Spleen (tissue), 7 donors: ENCODE measurements around the gene PCDHGB1.

ENCODE experiments used
- CTCF ChIP-seq, 11 experiments: fragments of 200-600 bp in 7 of 11; fragments of 450-650 bp in 4 of 11; sonication (generic) in 4 of 11; IDR thresholded peaks in 8 of 11; conservative IDR thresholded peaks in 3 of 11; 1 replicate in 7 of 11; 2 replicates in 4 of 11; pipeline versions ENCODE4 v1.4.0 to v1.8.0; 2016 to 2021; ENCODE audit warnings: antibody characterized with exemption in 11 of 11, inconsistent platforms in 4 of 11, mild to moderate bottlenecking in 1 of 11
- POLR2A ChIP-seq, 3 donors: fragments of 450-650 bp; IDR thresholded peaks; one replicate each; pipeline ENCODE4 v1.5.1; 2017; ENCODE audit warnings: antibody characterized with exemption in 3 of 3, mild to moderate bottlenecking in 1 of 3
- donor health status: DM: no; HTN: no; CAD: no; lungs with moderate emphysema.
- donor health status: DM: no; HTN: no; CAD: no.
- donor health status: DM: no; HTN: no; CAD: no.

DNA sequence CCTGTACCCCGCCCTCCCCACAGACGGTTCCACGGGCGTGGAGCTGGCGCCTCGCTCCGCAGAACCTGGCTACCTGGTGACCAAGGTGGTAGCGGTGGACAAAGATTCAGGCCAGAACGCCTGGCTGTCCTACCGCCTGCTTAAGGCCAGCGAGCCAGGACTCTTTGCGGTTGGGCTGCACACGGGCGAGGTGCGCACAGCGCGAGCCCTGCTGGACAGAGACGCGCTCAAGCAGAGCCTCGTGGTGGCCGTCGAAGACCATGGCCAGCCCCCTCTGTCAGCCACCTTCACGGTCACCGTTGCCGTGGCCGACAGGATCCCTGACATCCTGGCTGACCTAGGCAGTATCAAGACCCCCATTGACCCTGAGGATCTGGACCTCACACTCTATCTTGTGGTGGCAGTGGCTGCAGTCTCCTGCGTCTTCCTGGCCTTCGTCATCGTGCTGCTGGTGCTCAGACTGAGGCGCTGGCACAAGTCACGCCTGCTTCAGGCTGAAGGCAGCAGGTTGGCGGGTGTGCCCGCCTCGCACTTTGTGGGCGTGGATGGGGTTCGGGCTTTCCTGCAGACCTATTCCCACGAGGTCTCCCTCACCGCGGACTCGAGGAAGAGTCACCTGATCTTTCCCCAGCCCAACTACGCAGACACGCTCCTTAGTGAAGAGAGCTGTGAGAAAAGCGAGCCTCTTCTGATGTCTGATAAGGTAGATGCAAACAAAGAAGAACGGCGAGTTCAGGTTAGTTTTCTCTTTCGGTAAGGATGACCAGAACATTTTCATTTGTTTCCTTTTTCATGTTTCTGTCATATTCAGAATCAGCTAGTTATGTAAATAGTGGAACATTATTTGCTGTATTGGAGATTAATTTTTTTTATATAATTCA is 16.4 kb downstream of the PCDHGB1 start:
- TF ChIP-seq CTCF (IDR thresholded peaks at IDR 0.05 in 8 of 11, conservative IDR thresholded peaks at IDR 0.05 in 3 of 11) (no peak), POLR2A (IDR thresholded peaks at IDR 0.05) (no peak)
